GM12878 (cell line): Measurements from ENCODE around the gene GALNT9. TPM values are rescaled to one million over a fixed set of nuclear protein-coding genes. Genes with fewer than 3 reads are reported as not detected.

Experiments
- ASH2L ChIP-seq: fragments of 300-600, 200-600 bp; sonication (generic); IDR thresholded peaks from 2 replicates; pipeline ENCODE4 v1.6.1; 2017; ENCODE audit warnings: low read depth, mild to moderate bottlenecking, borderline replicate concordance
- FOXM1 ChIP-seq: IDR thresholded peaks from 2 replicates; pipeline ENCODE4 v1.6.1; 2012; ENCODE audit warnings: low read depth, mild to moderate bottlenecking, inconsistent platforms, low read length, moderate library complexity
- NFXL1 ChIP-seq: fragments of 450-650 bp; IDR thresholded peaks from 2 replicates; pipeline ENCODE4 v1.6.1; 2017; ENCODE audit warnings: antibody characterized with exemption, mild to moderate bottlenecking, borderline replicate concordance
- NFYB ChIP-seq: IDR thresholded peaks from 2 replicates; pipeline ENCODE4 v1.6.1; 2011; ENCODE audit warnings: low read depth, mild to moderate bottlenecking, low read length, improper control_type of control experiment, moderate library complexity; ENCODE audit not compliant: insufficient read depth
- POU2F2 ChIP-seq: IDR thresholded peaks from 3 replicates; pipeline ENCODE4 v1.6.1; 2011; ENCODE audit warnings: low read depth, mild to moderate bottlenecking, low read length, borderline replicate concordance
- SMAD5 ChIP-seq: IDR thresholded peaks from 2 replicates; pipeline ENCODE4 v1.6.1; 2016; ENCODE audit warnings: antibody characterized with exemption, low read depth
- SRF ChIP-seq, 2 experiments: IDR thresholded peaks; 2 replicates each; pipeline ENCODE4 v1.6.1; 2011; ENCODE audit warnings: low read depth in 2 of 2, low read length in 2 of 2, mild to moderate bottlenecking in 1 of 2, moderate library complexity in 1 of 2
- TCF7 ChIP-seq: IDR thresholded peaks from 2 replicates; pipeline ENCODE4 v1.6.1; 2014; ENCODE audit warnings: antibody characterized with exemption, borderline replicate concordance
- ZNF384 ChIP-seq: IDR thresholded peaks from 2 replicates; pipeline ENCODE4 v1.6.1; 2012; ENCODE audit warnings: low read depth, mild to moderate bottlenecking, low read length, improper control_type of control experiment, borderline replicate concordance
- polyA plus RNA-seq, 11 experiments: library from polyadenylated mRNA; depleted of rRNA in 4 of 11; unstranded in 6 of 11; stranded (reverse) in 5 of 11; fragments of >200 nt; fragmentation: Nextera tagmentation in 4 of 11; fragmentation: Illumina TruSeq in 1 of 11; extraction: Ambion mirVana in 4 of 11; extraction: Trizol in 1 of 11; gene quantifications; 1 replicate in 1 of 11; 2 replicates in 10 of 11; pipeline versions ENCODE4 v1.2.1 to v1.2.3, GENCODE V29; 2011 to 2016; ENCODE audit warnings: inconsistent platforms in 2 of 11, missing spikeins in 2 of 11, low read depth in 1 of 11
- total RNA-seq, 4 experiments: library from RNA; depleted of rRNA in 3 of 4; stranded (reverse); fragments of >200 nt in 3 of 4; fragmentation: Illumina TruSeq in 1 of 4; extraction: Trizol in 1 of 4; gene quantifications; 2 replicates each; pipeline versions ENCODE4 v1.2.1 to v1.2.3, GENCODE V29; 2013 to 2021
- TF ChIP-seq, protein P1 (sequence below): IDR thresholded peaks from 2 replicates; pipeline ENCODE4 v1.6.1; 2011; ENCODE audit warnings: borderline replicate concordance, low read depth, mild to moderate bottlenecking, moderate library complexity, low read length; ENCODE audit not compliant: insufficient read depth, poor library complexity, severe bottlenecking
- TF ChIP-seq, protein P2 (sequence below): IDR thresholded peaks from 2 replicates; pipeline ENCODE4 v1.6.1; 2012; ENCODE audit warnings: low read length, inconsistent platforms
- TF ChIP-seq, protein P3 (sequence below), 3 experiments: IDR thresholded peaks in 2 of 3; conservative IDR thresholded peaks in 1 of 3; 2 replicates each; pipeline ENCODE4 v1.5.1; 2011; ENCODE audit warnings: low read depth in 3 of 3, low read length in 3 of 3, mild to moderate bottlenecking in 3 of 3, control low read depth in 2 of 3, moderate library complexity in 2 of 3, inconsistent platforms in 1 of 3, mixed read lengths in 1 of 3; ENCODE audit not compliant: control insufficient read depth in 2 of 3, insufficient read depth in 1 of 3; ENCODE audit errors: extremely low read depth in 1 of 3
- TF ChIP-seq, protein P4 (sequence below): fragments of 450-650 bp; IDR thresholded peaks from 2 replicates; pipeline ENCODE4 v1.6.1; 2017; ENCODE audit warnings: borderline replicate concordance

The GALNT9 gene
- total and polyA plus RNA-seq, 10 of the 15 experiments (the other 5 are each of a cell fraction or from before 2014, with no cell fraction given) = 0.04 TPM; not detected in 9

DNA sequence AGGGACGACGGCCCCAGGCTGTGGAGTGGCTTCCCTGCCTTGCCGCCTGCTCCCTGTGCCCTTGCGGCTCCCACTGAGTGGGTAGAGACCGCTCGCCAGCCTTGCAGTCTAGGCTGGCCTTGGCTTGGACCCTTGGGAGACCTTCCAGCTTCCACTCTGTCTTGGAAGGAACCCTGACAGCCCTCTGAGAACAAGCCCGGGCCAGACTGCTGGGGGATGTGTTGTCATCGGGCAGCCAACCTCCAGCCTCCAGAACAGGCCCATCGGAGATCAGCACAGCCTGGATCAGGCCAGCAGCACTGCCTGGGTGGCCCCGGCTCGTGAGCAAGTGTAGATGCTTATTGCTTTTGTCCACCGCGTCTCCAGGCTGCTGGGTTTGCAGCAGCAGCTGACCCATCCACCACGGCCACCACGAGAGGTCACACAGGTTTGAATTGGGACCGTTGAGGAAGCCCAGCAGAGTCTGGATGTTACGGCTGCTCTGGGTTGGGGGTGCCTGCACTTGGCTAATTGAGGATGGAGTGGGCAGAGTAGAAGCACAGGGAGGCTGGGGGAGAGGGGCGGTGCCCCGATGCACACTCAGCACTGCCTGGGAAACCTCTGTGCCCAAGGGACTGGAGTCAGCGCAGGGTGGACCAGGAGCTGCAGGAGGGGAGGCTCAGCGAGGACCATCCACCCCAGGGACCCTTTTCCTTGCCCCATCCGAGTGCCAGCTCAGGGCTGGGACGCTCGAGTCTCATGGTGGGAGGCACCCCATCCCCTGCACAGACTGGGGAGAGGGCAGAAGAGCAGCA is 129.7 kb downstream of the GALNT9 start (continued):
- TF ChIP-seq TCF7 (no peak), ZNF384 (no peak), SRF (IDR thresholded peaks at IDR 0.05; ENCODE audit: low read depth in 2 of 2, low read length in 2 of 2) (no peak), NFXL1 (no peak), SMAD5 (no peak), ASH2L (no peak), NFYB (no peak), FOXM1 (no peak), POU2F2 (no peak)
- TF ChIP-seq, protein P1, sequence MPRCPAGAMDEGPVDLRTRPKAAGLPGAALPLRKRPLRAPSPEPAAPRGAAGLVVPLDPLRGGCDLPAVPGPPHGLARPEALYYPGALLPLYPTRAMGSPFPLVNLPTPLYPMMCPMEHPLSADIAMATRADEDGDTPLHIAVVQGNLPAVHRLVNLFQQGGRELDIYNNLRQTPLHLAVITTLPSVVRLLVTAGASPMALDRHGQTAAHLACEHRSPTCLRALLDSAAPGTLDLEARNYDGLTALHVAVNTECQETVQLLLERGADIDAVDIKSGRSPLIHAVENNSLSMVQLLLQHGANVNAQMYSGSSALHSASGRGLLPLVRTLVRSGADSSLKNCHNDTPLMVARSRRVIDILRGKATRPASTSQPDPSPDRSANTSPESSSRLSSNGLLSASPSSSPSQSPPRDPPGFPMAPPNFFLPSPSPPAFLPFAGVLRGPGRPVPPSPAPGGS = no peak
- TF ChIP-seq, protein P2, sequence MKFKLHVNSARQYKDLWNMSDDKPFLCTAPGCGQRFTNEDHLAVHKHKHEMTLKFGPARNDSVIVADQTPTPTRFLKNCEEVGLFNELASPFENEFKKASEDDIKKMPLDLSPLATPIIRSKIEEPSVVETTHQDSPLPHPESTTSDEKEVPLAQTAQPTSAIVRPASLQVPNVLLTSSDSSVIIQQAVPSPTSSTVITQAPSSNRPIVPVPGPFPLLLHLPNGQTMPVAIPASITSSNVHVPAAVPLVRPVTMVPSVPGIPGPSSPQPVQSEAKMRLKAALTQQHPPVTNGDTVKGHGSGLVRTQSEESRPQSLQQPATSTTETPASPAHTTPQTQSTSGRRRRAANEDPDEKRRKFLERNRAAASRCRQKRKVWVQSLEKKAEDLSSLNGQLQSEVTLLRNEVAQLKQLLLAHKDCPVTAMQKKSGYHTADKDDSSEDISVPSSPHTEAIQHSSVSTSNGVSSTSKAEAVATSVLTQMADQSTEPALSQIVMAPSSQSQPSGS = no peak
- TF ChIP-seq, protein P3, sequence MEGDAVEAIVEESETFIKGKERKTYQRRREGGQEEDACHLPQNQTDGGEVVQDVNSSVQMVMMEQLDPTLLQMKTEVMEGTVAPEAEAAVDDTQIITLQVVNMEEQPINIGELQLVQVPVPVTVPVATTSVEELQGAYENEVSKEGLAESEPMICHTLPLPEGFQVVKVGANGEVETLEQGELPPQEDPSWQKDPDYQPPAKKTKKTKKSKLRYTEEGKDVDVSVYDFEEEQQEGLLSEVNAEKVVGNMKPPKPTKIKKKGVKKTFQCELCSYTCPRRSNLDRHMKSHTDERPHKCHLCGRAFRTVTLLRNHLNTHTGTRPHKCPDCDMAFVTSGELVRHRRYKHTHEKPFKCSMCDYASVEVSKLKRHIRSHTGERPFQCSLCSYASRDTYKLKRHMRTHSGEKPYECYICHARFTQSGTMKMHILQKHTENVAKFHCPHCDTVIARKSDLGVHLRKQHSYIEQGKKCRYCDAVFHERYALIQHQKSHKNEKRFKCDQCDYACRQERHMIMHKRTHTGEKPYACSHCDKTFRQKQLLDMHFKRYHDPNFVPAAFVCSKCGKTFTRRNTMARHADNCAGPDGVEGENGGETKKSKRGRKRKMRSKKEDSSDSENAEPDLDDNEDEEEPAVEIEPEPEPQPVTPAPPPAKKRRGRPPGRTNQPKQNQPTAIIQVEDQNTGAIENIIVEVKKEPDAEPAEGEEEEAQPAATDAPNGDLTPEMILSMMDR (IDR thresholded peaks at IDR 0.05 in 2 of 3, conservative IDR thresholded peaks at IDR 0.05 in 1 of 3; ENCODE audit: control insufficient read depth in 2 of 3, extremely low read depth in 1 of 3, insufficient read depth in 1 of 3, low read depth in 3 of 3, low read length in 3 of 3) = no peak
- TF ChIP-seq, protein P4, sequence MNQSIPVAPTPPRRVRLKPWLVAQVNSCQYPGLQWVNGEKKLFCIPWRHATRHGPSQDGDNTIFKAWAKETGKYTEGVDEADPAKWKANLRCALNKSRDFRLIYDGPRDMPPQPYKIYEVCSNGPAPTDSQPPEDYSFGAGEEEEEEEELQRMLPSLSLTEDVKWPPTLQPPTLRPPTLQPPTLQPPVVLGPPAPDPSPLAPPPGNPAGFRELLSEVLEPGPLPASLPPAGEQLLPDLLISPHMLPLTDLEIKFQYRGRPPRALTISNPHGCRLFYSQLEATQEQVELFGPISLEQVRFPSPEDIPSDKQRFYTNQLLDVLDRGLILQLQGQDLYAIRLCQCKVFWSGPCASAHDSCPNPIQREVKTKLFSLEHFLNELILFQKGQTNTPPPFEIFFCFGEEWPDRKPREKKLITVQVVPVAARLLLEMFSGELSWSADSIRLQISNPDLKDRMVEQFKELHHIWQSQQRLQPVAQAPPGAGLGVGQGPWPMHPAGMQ = no peak
